ENCODE results near the gene AK8.

GRCh38 chr9:132892400-132892799, 14.3 kb upstream of the AK8 start:
- TF ChIP-seq CTCF (IDR thresholded peaks at IDR 0.05; ENCODE audit: low read depth, low read length), result no peak
- no peak for TF ChIP-seq EZH2phosphoT487 (IDR thresholded peaks at IDR 0.05; ENCODE audit: low read depth)

Data from OCI-LY3 (cell line).